ENCODE data around the gene PIK3R6. TPM values are rescaled to one million over a fixed set of nuclear protein-coding genes. Genes with fewer than 3 reads are reported as not detected.

Gene PIK3R6
- polyA plus RNA-seq, 1 donor (not counting 4 experiments of a cell fraction or from before 2014, with no cell fraction given) = 0.03 TPM

GRCh38 chr17:8843344-8843743 is 24.1 kb downstream of the PIK3R6 start:
- Histone ChIP-seq H3K4me3 (ENCODE audit: control insufficient read depth in 2 of 3, extremely low read depth in 1 of 3, insufficient read depth in 2 of 3, low read depth in 1 of 3, low read length in 3 of 3) (no peak overlapping the region), H3K9me3 (ENCODE audit: control insufficient read depth, low read depth, low read length) (no peaks in the 10 kb centered on the region), H3K4me2 (ENCODE audit: control insufficient read depth, extremely low read depth, insufficient read depth, low read depth, low read length) (no peak overlapping the region), H3K27ac (ENCODE audit: control insufficient read depth, insufficient read depth, low read length) (no peak overlapping the region), H3K79me2 (ENCODE audit: control insufficient read depth, insufficient read depth, low read length) (no peaks in the 10 kb centered on the region), H3K27me3 (ENCODE audit: control insufficient read depth, extremely low read depth, insufficient read depth, low read length) (no peaks in the 10 kb centered on the region), H3K9me1 (ENCODE audit: control insufficient read depth, extremely low read depth, insufficient read depth, low read length) (no peaks in the 10 kb centered on the region), H3K36me3 (ENCODE audit: control insufficient read depth in 2 of 2, extremely low read depth in 1 of 2, insufficient read depth in 2 of 2, low read length in 2 of 2) (no peaks in the 10 kb centered on the region), H4K20me1 (ENCODE audit: control insufficient read depth, extremely low read depth, insufficient read depth, low read length) (no peaks in the 10 kb centered on the region), H3K9ac (ENCODE audit: control insufficient read depth, extremely low read depth, insufficient read depth, low read length) (no peak overlapping the region), H2AFZ (ENCODE audit: control insufficient read depth, low read length) (no peak overlapping the region), H3K4me1 (ENCODE audit: control insufficient read depth, extremely low read depth, insufficient read depth, low read length) (no peaks in the 10 kb centered on the region)
- DNase-seq (ENCODE audit: low read depth, low spot score) (no peak), FAIRE-seq (no peak)
- TF ChIP-seq EZH2 (IDR thresholded peaks at IDR 0.05; ENCODE audit: low read length) (no peak), CTCF (optimal IDR thresholded peaks at IDR 0.05 in 1 of 3, IDR thresholded peaks at IDR 0.05 in 1 of 3, conservative IDR thresholded peaks at IDR 0.05 in 1 of 3; ENCODE audit: extremely low read depth in 1 of 3, insufficient read depth in 2 of 3, low read length in 3 of 3) (no peak)
- dilution Hi-C loops (cut with MboI; ENCODE audit: extremely low pct_ligation_motif_present, low sequenced_read_pairs) = no loop called here

GRCh38 chr17:8841844-8842243 is 25.6 kb downstream of the PIK3R6 start:
- Histone ChIP-seq H3K36me3 (ENCODE audit: control insufficient read depth in 2 of 2, extremely low read depth in 1 of 2, insufficient read depth in 2 of 2, low read length in 2 of 2) (no peaks in the 10 kb centered on the region), H3K9me1 (ENCODE audit: control insufficient read depth, extremely low read depth, insufficient read depth, low read length) (no peaks in the 10 kb centered on the region), H3K9ac (ENCODE audit: control insufficient read depth, extremely low read depth, insufficient read depth, low read length) (no peak overlapping the region), H3K27ac (ENCODE audit: control insufficient read depth, insufficient read depth, low read length) (no peak overlapping the region), H3K4me2 (ENCODE audit: control insufficient read depth, extremely low read depth, insufficient read depth, low read depth, low read length) (no peak overlapping the region), H3K9me3 (ENCODE audit: control insufficient read depth, low read depth, low read length) (no peaks in the 10 kb centered on the region), H3K27me3 (ENCODE audit: control insufficient read depth, extremely low read depth, insufficient read depth, low read length) (no peaks in the 10 kb centered on the region), H3K4me1 (ENCODE audit: control insufficient read depth, extremely low read depth, insufficient read depth, low read length) (no peaks in the 10 kb centered on the region), H3K79me2 (ENCODE audit: control insufficient read depth, insufficient read depth, low read length) (no peaks in the 10 kb centered on the region), H3K4me3 (ENCODE audit: control insufficient read depth in 2 of 3, extremely low read depth in 1 of 3, insufficient read depth in 2 of 3, low read depth in 1 of 3, low read length in 3 of 3) (no peak overlapping the region), H4K20me1 (ENCODE audit: control insufficient read depth, extremely low read depth, insufficient read depth, low read length) (no peaks in the 10 kb centered on the region), H2AFZ (ENCODE audit: control insufficient read depth, low read length) (no peak overlapping the region)
- DNase-seq (ENCODE audit: low read depth, low spot score) (no peak), FAIRE-seq (no peak)
- TF ChIP-seq CTCF (optimal IDR thresholded peaks at IDR 0.05 in 1 of 3, IDR thresholded peaks at IDR 0.05 in 1 of 3, conservative IDR thresholded peaks at IDR 0.05 in 1 of 3; ENCODE audit: extremely low read depth in 1 of 3, insufficient read depth in 2 of 3, low read length in 3 of 3) (no peak), EZH2 (IDR thresholded peaks at IDR 0.05; ENCODE audit: low read length) (no peak)
- dilution Hi-C loops (cut with MboI; ENCODE audit: extremely low pct_ligation_motif_present, low sequenced_read_pairs) = no loop called here
